ENCODE results near the gene GRB2.

GRCh38 chr17:75402026-75402425 is 3.5 kb downstream of the GRB2 start:
- TF ChIP-seq CTCF (IDR thresholded peaks at IDR 0.05) (no peak), POLR2A (IDR thresholded peaks at IDR 0.05) (no peak)
